Left renal cortex interstitium (tissue), 4 donors: ENCODE results near the gene NR4A3. TPM values are rescaled to one million over a fixed set of nuclear protein-coding genes. Genes with fewer than 3 reads are reported as not detected.

Source experiments
- DNase-seq, 4 donors: peaks; one replicate each; pipeline ENCODE4 v3.0.0-alpha.2; 2013; ENCODE audit warnings: low read depth in 4 of 4, low spot score in 2 of 4, missing footprints in 1 of 4
- polyA plus RNA-seq, 4 donors: library from polyadenylated mRNA; unstranded; fragments of 120-200 nt; gene quantifications; one replicate each; pipeline ENCODE4 v1.2.1, GENCODE V29; 2013; ENCODE audit not compliant: insufficient read length in 4 of 4

NR4A3 gene
- polyA plus RNA-seq, 4 donors: 0.32 to 1.3 (median 0.34) TPM

DNA sequence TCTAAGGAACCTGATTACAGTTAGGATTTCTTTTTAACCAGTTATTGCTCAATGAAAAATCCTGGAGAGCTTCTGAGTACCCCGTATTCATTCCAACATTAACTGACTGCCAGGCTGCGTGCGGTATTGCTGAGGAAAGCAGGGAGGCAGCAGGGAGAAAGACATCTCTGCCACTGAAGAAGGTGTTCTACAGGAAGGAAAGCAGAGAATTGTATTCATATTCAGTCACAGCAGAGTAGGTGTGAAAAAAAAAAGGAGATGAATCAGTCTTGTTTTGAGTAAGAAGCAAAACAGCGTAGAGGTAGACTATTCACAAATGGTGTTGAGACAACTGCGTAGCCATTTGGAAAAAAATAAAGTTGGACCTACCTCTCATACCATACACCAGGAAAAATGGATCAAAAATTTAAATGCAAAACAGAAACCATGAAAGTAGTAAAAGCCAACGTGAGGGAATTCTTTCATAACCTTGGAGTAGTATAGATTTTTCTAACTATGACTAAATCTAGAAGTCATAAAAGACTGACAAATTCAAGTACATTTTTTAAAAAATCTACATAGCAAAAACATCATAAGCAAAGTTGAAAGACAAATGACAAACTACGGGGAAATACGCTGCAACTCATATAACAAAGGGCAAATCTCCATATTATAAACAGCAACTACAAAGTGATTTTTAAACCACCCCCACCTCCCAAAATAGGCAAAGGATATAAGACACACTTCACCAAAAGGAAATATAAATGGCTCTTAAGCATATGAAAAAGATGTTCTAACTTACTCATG is 9.9 kb upstream of the NR4A3 start:
- no peak for DNase-seq

DNA sequence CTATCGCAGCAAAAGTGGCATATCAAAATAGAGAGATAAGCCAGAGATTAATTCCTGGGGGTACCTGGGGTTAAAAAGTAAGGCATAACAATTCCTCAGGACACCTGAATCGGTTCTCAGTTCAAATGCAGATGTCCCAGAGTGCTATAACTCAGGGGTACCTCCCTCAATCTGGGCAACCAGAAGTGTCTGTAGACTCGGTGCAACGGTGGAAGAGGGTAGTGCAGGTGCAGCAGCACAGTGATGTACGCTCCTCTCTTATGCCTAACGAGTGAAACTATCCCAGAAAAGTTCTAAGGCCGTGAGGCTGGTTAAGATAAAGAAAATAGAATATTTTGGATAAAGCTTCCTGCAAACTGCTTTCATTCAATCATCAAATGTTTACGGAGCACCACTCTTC is 7.9 kb upstream of the NR4A3 start:
- no peak for DNase-seq

DNA sequence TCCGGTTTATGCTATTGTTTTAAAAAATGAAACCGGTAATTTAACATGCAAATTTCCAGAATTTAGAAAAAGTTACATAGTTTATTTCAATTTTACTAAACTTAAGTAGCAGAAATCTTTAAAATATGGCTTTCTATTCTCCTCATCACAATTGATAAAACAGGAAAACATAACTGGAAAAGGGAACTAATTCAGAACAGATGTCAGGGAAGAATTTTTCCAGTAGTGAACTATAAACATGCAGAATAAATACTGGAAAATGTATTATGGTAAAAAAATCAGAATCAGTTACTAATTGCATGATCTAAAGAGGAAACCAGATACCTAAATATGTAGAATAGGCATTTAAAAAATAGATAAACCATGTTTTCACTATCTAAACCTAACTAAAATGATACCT is 7.3 kb upstream of the NR4A3 start:
- no peak for DNase-seq

DNA sequence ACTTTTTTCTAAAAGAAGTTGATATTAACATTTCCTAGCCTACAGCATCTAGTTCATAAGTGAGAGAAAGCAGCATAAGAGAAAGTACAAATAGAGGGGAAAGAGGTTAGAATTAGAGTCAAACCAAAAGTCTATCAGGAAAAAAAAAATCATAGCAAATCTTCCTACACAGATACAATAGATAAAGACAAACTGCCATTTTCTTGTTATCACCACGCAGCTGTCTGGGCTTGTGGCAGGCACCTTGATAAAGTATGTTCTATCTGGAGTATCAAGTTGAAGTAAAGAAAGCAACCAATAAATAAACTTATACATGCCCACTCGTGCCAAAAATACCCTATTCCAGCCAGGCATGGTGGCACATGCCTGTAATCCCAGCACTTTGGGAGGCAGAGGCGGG is 5.3 kb upstream of the NR4A3 start:
- no peak for DNase-seq

DNA sequence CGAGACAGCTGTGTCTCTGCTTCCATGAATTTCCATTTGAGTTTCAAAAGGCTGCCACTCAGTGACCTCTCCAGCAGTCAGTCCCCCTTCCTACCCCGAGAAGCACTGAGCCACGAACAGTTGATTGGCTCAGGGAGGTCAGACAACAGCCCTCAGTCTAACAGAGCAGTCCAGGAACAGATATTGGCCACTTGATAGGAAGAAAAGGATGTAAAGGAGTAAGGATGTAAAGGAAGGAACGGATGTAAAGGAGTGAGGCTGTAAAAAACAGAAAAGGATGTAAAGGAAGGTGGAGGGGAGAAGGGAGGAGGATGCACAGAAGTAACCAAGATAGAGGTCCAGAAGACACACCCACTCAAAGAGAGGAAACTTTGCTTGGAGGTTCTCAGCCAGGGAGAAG is 3.2 kb upstream of the NR4A3 start:
- DNase-seq: no peak

DNA sequence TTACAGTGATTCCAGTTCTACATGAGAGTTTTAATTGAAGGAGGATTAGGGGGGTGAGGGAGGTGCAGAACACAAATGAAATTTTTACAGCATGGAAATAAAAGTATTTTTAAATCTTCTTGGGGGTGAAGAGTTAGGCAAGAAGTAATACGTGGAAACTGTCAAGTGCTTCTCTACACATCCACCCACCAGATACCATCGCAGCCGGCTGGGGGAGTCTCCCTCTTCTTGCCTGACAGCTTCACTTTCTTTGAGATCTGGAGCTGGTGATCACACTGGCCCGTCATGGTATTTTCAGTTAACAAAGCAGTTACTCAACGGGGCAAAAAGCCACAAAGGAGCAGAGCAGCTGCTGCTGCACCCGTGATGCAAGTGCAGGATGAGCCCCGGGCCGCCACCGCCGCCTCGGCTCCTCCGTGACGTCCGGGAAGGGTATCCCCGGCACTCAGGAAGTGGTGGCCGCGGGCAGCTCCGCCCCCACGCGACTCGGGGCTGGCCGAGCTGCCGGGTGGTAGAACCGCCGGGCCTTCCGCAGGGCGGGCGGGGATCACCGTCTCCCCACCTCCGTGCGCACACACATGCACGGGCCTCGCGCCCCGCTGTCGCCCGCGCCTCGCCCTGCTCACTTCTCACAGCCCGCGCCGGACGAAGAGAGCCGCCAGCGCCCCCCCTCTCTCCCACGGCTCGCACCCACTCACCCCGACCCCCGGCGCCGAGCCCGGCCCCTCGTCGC is 2.4 kb upstream of the NR4A3 start:
- DNase-seq: peak in 2 of 4 donors; percentile 49 to 52

DNA sequence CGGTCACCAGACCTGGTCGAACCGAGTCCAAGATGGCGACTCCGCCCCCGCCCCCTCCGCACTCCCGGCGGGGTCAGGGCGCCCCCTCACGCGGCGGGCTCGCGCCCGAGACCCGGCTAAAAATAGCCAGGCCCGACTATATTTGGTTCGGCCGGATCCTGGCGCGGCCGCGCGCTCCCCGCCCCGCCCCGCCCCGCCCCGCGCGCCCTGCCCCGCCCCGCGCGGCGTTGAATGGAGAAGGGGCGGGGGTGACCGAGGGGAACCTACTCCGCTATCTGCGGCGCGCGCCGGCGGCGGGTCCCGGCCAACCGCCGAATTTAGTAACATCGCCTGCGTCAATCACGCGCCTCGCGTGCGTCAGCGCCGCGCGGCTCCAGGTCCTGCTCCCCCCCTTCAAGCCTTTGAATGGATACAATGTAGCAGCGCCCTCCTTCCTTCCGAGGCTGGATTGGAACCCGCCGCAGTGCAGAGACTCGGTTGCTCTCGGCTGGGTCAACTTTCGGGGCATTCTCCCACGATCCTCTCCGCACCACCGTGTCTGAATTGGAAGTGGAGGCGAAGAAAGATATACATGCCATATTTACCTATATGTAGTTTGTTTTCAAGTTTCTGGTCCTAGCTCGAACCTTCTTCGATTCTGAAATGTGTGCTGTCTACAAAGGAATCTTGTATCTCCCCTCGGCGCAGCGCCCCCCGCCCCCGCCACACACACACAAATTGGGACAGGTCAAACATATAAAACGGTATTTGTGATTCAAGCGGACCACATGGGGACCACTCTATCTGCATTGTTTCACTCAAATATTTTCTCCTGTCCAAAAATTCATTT is 1.6 kb upstream of the NR4A3 start:
- peak in 3 of 4 donors; percentile 62 to 82 (median 77) for DNase-seq

DNA sequence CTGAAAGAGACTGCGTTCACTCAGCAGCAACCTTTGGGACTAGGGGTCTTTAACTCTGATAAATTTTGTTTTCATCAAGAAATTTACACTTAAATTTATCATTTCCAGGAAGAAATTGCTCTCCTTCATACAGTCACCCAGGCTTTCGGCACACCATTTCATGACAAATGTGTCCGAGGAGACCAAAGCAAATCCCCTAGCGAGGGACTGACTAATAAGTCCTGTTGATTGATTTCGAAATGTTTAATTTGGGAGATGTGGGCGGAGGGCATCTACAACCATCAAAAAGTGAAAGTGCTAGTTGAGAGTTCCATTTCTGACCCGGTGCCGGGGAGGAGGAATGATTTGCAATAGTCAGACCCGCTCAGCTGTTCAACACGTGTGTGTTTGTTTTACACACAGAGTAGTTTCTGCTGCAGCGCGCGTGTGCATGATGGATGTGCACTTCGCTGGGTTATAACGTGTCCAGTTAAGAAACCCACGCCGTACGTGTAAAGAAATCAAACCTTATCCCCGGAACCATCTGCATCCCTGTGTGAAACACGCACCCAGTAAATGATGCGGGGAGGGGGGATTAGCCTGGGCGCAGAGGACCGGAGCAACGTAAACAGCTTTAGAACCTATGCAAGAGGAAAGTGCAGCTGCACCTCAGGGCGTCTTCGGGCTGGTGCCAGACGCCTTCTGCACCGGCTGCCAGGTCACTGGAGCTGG is 845 bp upstream of the NR4A3 start:
- DNase-seq: peak in 3 of 4 donors; percentile 58 to 64 (median 62)

DNA sequence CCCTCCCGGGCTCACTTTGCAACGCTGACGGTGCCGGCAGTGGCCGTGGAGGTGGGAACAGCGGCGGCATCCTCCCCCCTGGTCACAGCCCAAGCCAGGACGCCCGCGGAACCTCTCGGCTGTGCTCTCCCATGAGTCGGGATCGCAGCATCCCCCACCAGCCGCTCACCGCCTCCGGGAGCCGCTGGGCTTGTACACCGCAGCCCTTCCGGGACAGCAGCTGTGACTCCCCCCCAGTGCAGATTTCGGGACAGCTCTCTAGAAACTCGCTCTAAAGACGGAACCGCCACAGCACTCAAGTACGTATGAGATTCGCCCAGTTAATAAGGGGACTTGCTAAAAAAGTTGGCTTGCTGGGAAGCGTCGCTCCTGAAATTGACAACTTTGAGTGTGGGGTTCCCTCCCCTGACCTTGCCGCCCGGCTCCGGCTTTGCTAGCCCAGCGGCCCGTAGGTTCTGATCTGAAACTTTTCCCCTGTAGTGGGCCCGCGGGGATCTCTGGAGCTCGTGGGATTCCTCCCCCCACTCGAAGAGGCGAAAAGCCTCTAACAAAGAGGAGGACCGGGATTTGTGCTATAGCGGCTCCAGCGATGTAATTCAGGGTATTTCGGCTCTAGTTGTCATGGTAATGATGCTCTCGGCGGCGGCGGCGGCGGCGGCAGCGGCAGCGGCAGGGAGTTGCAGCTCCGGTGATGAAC is 572 bp downstream of the NR4A3 start:
- no peak for DNase-seq

DNA sequence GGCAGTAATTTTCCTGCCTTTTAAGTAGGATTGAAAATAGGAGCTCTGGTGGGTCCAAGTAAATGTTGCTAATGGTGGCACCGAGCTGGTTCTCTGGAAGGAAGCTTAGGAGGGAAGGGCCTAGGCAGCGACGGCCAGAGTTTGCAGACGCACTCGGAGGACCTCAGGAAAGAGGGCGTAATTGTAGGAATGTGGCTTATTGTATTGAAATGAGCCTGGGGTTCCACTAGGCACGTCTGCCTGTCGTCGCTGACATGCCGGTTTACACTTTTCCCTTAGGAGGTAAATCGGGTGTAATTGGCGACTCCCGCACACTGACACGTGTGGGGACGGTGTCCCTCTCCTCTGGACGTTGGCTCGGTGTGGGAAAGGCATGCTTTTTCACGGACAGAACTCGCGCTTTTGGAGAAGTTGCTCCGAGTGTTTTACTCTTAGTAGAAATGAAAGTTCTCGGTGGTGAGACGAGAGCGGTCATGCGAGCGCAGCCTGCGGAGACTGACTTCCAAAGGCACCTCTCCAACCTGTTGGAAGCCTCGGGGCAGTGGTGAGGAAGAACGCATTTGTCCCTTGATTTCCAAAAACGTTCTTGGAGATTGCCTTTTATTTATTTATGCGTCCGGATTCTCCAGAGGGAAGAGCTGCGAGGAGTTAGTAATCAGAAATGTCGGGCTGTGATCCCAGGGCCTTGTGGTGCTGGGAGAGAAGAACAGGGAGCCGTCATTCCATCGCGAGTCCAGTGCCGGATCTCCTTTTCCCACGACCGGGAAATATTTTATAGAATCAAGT is 1.3 kb downstream of the NR4A3 start:
- peak in 1 of 4 donors; percentile 31 for DNase-seq

DNA sequence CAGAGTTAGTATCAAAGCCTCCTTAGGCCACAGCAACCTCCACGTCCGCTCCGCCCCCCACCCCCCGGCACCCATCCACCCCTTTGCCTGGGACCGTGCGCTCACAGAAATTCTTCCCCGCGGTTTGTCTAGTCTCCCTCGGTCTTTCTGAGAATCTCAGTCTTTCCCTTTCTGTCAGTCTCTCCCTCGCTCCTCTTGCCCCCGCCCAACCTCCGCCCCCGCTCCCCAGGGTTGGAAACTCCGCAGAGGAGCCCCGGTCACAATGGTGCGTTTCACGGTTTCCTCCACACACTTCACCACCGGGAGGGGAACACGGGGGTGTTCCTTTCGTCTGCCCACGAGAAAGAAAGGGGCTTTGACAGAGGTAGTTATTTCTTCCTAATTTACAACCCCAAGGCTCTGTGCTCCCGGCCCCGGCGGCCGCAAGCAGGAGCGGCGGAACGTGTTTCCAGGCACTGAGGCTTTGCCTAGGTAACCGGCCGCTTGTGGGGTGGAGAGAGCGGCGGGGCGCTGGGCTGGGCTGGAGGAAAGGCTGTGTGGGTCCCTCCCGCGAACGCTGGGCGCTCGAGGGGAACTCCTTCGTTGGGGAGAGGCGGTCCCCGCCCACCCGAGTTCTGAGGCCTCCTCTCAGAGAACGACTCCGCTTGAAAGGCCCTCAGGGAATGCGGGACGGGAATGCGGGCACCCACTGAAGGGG is 2.1 kb downstream of the NR4A3 start:
- DNase-seq: no peak

DNA sequence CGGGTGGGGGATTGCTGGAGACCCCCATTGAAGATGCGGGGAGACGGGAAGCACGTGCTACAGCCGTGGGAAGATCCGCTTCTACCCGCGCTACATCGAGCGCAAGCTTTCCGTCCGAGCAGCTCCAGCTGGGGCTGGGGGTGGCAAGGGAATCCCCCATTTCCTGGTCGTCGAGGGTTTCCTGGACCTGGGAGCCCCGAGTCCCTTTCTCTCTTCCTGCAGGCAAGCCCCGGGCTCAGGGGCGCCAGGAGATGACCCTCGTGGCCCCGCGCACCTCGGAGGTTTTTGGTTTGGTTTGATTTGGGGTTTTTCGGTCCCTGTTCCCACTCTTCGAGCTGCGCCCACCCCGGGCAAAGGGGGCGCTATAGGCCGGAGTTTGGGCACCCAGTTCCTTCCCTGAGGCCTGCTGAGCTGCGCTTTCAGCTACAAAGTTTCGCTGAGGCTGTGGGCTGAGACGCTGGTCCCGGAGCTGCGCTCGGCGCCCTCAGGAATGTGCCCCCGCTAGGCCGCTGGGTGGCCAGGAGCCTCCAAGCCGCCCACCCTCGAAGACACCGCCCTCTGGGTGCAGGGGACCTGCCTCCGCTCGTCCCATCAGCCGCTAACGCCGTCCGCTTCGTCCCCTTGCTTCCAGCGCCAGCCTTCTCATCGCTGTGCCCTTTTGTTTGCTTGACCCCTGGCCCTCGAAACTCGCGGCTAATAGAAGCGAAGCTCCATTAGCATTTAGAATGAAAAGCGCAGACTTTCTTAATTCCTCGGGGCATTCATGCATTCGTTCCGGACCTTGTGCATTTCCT is 2.9 kb downstream of the NR4A3 start:
- DNase-seq: no peak

DNA sequence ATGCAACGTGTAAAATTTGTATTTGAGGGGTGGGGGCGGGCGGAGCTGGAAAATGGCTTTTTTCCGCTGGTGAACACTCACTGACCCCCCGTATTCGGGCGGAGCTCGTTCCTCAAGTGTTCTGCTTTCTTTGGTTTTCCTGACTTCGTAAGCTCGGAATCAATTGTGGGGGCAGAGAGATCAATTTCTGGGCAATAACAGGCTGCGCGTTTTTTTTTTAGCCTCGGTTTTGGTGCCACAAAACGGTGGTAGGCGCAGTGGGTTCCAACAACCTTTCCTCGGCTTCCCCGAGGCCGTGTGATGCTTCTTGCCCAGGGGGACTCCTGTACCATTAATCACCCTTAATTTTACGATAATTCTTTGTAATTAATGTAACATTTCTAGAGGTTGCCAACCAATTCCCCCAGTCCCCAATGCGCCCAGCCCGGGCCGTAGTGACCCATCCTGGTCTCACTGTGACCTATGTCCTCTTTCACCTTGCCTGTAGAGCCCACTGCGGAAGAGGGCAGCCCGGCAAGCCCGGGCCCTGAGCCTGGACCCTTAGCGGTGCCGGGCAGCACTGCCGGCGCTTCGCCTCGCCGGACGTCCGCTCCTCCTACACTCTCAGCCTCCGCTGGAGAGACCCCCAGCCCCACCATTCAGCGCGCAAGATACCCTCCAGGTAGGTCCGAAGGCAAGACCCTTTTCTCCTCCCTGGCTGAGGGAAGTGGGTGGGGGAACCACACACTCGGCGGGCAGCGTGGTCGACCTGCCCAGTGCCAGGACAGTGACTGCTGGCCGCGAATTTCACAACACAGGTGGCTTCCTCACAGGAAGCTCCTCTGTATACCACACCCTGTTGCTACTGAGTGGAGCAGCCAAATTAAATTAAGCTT is 3.7 kb downstream of the NR4A3 start:
- DNase-seq: no peak

DNA sequence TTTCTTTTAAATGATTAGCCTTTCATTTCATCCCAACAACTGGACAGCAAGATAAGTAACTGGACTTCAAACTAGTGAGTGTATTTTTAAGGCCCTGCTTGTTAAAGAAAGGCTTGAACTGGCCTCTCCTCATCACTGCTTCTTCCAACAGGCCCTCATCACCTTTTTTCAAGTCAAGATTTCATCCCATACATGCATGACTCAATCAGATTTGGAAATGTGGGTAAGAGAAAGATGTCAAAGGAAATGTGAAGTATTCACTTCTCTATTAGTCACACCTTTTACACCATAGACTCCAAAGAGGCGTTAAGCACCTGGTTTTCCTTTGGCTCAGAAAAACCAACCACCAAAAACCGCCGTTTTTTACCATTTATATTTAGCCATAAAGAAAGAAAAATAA is 4.9 kb downstream of the NR4A3 start:
- no peak for DNase-seq

DNA sequence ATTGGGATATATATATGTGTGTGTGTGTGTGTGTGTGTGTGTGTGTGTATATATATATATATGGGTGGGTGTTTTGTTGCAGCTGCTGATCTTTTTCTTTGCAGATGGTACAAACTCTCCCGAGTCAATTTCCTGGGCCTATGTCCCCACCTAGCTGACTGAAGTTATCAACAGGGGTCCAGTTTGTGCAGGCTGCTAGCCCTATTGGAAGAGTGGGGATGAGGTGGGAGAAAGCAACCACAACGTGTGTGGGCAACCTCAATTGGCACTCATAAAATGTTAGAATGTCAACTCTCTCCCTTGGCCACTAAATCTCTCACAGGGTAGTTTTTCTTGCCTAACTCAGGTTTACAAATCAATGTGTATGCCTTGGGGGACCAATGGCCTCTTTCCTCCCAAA is 5.6 kb downstream of the NR4A3 start:
- DNase-seq: no peak

DNA sequence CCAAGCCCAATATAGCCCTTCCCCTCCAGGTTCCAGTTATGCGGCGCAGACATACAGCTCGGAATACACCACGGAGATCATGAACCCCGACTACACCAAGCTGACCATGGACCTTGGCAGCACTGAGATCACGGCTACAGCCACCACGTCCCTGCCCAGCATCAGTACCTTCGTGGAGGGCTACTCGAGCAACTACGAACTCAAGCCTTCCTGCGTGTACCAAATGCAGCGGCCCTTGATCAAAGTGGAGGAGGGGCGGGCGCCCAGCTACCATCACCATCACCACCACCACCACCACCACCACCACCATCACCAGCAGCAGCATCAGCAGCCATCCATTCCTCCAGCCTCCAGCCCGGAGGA is 6.3 kb downstream of the NR4A3 start:
- DNase-seq: no peak
